ENCODE measurements around the gene NOP56. TPM values are rescaled to one million over a fixed set of nuclear protein-coding genes. Genes with fewer than 3 reads are reported as not detected.

Gene NOP56
- total and polyA plus RNA-seq, 9 of the 15 experiments (the other 6 are each of a cell fraction or from before 2014, with no cell fraction given): 295 to 697 (median 439) TPM

DNA sequence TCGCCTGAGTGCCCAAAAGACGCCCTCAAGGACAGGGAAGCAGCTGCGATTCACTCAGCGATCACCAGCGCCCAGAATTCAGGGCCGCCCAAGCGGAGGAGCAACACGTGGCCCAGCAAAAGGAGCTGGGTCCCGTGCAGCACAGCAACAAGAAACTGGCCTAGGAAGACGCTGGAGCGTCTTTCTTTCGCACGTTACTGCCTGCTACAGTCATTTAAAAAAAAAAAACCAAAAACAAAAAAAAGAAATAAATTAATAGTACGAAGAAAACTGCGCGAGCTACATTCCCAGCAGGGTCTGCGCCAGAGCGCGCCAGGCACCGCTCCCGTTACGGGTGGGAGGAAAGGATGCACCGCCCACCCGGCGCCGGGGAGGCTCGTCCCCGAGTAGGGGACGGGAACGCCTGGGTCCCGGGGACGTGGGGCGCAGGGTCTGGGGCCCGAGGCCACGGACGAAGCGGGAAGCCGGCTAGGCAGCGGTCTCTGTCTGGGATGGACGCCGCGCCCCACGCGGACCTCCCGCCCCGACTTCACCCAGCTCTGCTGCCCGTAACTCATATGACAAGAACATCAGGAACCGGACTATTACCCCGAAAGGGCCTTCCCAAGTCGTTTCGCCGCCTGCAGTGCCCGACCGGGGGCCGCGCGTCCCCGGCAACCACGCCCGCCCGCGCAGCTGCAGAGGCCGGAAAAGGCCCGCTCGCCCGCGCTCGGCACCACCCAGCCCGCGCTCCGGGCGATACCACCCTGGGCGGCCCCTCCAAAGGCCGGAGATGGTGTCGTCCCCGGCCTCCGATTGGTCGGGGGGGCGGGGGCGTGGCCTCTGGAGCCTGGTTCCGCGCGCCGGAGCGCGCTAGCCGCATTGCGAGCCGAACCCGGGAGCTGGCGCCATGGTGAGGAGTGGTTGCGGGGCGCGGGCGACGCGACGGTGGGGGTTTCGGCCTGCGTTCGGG is at the start of gene NOP56 (continued):
- TF ChIP-seq, protein P1, sequence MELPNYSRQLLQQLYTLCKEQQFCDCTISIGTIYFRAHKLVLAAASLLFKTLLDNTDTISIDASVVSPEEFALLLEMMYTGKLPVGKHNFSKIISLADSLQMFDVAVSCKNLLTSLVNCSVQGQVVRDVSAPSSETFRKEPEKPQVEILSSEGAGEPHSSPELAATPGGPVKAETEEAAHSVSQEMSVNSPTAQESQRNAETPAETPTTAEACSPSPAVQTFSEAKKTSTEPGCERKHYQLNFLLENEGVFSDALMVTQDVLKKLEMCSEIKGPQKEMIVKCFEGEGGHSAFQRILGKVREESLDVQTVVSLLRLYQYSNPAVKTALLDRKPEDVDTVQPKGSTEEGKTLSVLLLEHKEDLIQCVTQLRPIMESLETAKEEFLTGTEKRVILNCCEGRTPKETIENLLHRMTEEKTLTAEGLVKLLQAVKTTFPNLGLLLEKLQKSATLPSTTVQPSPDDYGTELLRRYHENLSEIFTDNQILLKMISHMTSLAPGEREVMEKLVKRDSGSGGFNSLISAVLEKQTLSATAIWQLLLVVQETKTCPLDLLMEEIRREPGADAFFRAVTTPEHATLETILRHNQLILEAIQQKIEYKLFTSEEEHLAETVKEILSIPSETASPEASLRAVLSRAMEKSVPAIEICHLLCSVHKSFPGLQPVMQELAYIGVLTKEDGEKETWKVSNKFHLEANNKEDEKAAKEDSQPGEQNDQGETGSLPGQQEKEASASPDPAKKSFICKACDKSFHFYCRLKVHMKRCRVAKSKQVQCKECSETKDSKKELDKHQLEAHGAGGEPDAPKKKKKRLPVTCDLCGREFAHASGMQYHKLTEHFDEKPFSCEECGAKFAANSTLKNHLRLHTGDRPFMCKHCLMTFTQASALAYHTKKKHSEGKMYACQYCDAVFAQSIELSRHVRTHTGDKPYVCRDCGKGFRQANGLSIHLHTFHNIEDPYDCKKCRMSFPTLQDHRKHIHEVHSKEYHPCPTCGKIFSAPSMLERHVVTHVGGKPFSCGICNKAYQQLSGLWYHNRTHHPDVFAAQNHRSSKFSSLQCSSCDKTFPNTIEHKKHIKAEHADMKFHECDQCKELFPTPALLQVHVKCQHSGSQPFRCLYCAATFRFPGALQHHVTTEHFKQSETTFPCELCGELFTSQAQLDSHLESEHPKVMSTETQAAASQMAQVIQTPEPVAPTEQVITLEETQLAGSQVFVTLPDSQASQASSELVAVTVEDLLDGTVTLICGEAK (IDR thresholded peaks at IDR 0.05): 0 out of 2 replicates have a peak, but pooled peaks have one; percentile 25
- TF ChIP-seq, protein P1 (CRISPR knock-in tag; IDR thresholded peaks at IDR 0.05): no peak
- TF ChIP-seq JUND (IDR thresholded peaks at IDR 0.05; ENCODE audit: borderline replicate concordance, low read depth, low read length) (peak; percentile 97), JUND (tag; IDR thresholded peaks at IDR 0.05; ENCODE audit: borderline replicate concordance, low read depth, low read length) (no peak), NCOA6 (IDR thresholded peaks at IDR 0.05) (no peak), TEAD1 (CRISPR knock-in tag; IDR thresholded peaks at IDR 0.05) (0 out of 4 replicates have a peak, but pooled peaks of 1 of the 2 experiments have one; percentile 16), SAFB (IDR thresholded peaks at IDR 0.05; ENCODE audit: borderline replicate concordance, low read depth, low read length) (no peak), ARID2 (IDR thresholded peaks at IDR 0.05) (no peak), MEF2D (tag; conservative IDR thresholded peaks at IDR 0.05; ENCODE audit: low read depth) (no peak), BDP1 (IDR thresholded peaks at IDR 0.05; ENCODE audit: insufficient read depth, insufficient read length) (no peak), CBX3 (IDR thresholded peaks at IDR 0.05; ENCODE audit: borderline replicate concordance in 1 of 2, low read length in 2 of 2) (no peak), ZNF695 (CRISPR knock-in tag; IDR thresholded peaks at IDR 0.05) (no peak), PHF8 (IDR thresholded peaks at IDR 0.05; ENCODE audit: borderline replicate concordance, low read length) (peak; percentile 92; the same call in 1 of the 2 replicates)
- TF ChIP-seq, protein P2, sequence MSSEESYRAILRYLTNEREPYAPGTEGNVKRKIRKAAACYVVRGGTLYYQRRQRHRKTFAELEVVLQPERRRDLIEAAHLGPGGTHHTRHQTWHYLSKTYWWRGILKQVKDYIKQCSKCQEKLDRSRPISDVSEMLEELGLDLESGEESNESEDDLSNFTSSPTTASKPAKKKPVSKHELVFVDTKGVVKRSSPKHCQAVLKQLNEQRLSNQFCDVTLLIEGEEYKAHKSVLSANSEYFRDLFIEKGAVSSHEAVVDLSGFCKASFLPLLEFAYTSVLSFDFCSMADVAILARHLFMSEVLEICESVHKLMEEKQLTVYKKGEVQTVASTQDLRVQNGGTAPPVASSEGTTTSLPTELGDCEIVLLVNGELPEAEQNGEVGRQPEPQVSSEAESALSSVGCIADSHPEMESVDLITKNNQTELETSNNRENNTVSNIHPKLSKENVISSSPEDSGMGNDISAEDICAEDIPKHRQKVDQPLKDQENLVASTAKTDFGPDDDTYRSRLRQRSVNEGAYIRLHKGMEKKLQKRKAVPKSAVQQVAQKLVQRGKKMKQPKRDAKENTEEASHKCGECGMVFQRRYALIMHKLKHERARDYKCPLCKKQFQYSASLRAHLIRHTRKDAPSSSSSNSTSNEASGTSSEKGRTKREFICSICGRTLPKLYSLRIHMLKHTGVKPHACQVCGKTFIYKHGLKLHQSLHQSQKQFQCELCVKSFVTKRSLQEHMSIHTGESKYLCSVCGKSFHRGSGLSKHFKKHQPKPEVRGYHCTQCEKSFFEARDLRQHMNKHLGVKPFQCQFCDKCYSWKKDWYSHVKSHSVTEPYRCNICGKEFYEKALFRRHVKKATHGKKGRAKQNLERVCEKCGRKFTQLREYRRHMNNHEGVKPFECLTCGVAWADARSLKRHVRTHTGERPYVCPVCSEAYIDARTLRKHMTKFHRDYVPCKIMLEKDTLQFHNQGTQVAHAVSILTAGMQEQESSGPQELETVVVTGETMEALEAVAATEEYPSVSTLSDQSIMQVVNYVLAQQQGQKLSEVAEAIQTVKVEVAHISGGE (CRISPR knock-in tag; IDR thresholded peaks at IDR 0.05): peak in 1 of 3 experiments; percentile 67; a peak in 1 of 6 replicates

All from K562 (cell line).